GM12801 (cell line): ENCODE results near the gene MRAP2.

Source experiments
- TF ChIP-seq, protein P1 (sequence below): IDR thresholded peaks from one replicate; pipeline ENCODE4 v1.5.1; 2011; ENCODE audit warnings: control low read depth; ENCODE audit not compliant: insufficient read length; ENCODE audit errors: extremely low read depth

MRAP2 gene

GRCh38 chr6:84095156-84095555 is 61.6 kb downstream of the MRAP2 start:
- TF ChIP-seq, protein P1, sequence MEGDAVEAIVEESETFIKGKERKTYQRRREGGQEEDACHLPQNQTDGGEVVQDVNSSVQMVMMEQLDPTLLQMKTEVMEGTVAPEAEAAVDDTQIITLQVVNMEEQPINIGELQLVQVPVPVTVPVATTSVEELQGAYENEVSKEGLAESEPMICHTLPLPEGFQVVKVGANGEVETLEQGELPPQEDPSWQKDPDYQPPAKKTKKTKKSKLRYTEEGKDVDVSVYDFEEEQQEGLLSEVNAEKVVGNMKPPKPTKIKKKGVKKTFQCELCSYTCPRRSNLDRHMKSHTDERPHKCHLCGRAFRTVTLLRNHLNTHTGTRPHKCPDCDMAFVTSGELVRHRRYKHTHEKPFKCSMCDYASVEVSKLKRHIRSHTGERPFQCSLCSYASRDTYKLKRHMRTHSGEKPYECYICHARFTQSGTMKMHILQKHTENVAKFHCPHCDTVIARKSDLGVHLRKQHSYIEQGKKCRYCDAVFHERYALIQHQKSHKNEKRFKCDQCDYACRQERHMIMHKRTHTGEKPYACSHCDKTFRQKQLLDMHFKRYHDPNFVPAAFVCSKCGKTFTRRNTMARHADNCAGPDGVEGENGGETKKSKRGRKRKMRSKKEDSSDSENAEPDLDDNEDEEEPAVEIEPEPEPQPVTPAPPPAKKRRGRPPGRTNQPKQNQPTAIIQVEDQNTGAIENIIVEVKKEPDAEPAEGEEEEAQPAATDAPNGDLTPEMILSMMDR = no peak

DNA sequence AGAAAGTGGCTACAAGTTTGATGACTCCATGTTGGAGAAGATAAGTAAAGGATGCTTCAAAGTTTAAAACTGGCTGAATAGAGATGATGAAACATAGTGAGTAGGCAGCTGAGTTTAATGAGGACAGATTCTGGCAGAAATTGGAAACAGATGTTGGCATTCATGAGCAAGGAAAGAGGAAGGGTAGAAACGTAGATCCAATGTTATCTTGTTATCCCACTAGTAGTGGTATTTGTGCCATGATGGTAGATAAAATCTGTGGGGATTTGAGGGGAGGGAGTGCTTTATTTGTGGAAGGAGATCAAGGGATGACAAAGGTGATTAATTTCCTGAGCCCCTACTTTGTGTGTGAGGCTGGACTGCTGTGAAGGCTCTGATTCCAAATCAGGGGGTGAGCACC is 69.5 kb downstream of the MRAP2 start:
- TF ChIP-seq, protein P1 = no peak

DNA sequence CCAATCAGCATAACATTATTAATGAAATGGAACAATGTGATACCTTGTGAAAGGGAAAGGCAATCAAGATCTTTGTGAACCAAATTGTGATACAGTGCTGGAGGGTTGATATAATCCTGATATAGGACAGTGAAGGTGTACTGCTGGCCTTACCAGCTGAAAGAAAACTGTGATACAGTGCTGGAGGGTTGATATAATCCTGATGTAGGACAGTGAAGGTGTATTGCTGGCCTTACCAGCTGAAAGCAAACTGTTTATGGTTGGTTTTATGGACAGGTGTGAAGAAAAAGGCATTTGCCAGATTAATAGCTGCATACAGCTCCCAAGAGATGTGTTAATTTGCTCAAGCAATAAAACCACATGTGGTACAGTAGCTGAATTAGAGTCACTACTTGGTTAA is 73.9 kb downstream of the MRAP2 start:
- TF ChIP-seq, protein P1 = no peak

DNA sequence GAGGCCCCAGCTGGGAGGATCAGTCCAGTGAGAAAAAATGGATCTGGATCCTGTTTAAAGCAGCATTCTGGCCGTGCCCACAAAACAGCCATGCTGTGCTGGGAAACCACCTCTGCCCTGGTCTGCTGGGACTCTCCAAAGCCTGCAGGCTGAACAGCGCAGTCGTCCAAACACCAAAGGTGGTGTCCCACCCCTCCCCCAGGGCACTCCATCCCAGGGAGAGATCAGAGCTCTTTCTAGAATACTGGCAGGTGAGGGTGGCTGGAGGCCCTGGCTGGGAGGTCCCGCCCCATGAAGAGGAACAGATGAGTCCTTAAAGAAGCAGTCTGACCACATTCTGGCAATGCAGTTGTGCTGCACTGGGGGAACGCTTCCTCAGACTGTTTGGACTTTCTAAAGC is 84.6 kb downstream of the MRAP2 start:
- TF ChIP-seq, protein P1 = no peak

DNA sequence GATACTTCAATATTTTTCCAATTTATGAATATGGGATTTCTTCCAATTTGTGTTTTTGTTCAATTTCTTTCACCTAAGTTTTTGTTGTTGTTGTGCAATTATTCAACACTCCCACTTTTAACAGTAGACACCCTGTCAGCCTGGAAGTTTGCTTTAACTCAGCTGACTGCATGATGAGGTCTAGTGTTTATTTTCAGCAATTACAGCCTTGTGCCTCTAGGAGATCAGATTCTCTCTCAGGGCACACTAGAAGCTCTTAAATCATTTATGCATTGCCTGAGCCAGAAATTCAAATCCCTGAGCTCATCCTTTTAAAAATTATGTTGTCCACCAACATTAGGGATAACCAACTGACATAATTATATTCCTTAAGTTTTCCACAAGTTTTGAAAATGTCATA is 85.7 kb downstream of the MRAP2 start:
- TF ChIP-seq, protein P1 = no peak

- TF ChIP-seq, protein P1 = no peak
Observed at GRCh38 chr6:84123186-84123585, 89.6 kb downstream of the MRAP2 start.

DNA sequence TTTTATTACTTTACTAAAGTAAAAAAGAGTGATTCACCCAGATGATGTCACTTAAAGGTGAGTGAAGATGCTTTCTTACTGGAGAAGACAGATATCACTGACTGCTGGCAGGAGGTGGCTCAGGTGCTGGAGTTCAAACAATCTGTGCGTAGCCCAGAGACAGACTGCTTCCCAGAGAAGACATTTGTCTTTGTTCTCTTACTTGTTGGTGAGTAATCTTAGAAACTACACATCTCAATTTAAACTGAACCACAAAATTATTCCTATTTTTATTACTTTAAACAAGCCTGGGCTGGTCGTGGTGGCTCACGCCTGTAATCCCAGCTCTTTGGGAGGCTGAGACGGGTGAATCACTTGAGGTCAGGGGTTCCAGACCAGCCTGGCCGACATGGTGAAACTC is 101.7 kb downstream of the MRAP2 start:
- TF ChIP-seq, protein P1 = no peak
